ENCODE measurements around the gene AJM1. TPM values are rescaled to one million over a fixed set of nuclear protein-coding genes. Genes with fewer than 3 reads are reported as not detected.

Gene AJM1
- polyA plus RNA-seq, 3 donors, result 0.10 to 2.0 (median 0.18) TPM

DNA sequence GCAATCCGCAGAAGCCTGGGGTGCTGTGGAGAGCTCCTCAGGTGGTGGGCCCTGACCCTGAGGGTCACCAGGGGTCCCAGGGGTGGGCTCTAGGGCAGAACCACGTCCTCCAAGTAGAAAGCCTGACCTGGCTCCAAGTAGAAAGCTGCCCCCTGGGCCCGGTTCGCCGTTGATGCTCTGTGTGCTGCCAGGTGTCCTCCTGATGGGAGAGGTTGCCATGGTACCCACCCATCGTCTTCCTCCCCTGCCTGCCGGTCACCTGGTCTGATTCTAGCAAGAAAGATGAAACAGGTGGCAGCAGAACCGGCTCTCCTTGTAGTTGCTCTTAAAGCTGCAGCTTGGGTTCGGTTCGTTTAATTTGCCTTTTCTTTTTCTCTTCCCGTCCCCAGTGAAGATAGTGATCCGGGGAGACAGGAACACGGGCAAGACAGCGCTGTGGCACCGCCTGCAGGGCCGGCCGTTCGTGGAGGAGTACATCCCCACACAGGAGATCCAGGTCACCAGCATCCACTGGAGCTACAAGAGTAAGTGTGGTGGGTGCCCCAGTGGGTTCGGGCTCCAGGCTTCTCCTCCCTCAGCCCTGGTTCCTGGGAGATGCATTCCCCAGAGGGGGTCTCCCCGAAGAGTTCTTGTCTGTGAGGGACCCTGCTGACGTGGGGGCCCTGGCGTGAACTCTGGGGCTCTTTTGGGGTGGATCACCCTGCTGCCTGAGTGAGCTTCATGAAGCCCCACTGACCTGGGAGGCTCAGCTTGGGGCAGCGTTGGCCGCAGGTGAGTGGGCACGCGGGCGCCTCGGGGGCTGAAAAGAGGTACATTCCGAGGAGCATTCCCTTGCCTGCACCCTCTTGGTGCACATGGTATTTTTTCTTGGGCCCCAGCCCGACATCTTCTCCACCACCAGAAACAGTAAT, 18.9 kb upstream of the AJM1 start:
- H2AFZ ChIP-seq (ENCODE audit: insufficient read depth, low read depth, low read length, poor library complexity, severe bottlenecking), result no peak overlapping the region
- H3K4me2 ChIP-seq (replicated peaks; ENCODE audit: extremely low read depth, low read length, poor library complexity, severe bottlenecking), result no peak overlapping the region
- peaks cover 3% of the 10 kb centered on the region for H3K79me2 ChIP-seq (ENCODE audit: insufficient read depth, low read length)
- Mint-ChIP-seq H3K9me3 (peaks cover 0 to 2% (median 0%) of the 10 kb centered on the region in 7 donors), H3K36me3 (peaks cover 36 to 66% of the 10 kb centered on the region in 2 donors), H3K27ac (no peak overlapping the region), H3K27me3 (ENCODE audit: low read depth in 3 of 3) (peaks cover 8 to 11% (median 10%) of the 10 kb centered on the region in 3 donors), H3K4me1 (peaks cover 9% of the 10 kb centered on the region), H3K4me3 (no peak overlapping the region)
- H3K4me3 ChIP-seq (replicated peaks in 1 of 3; ENCODE audit: low read depth in 2 of 3, low read length in 3 of 3), result no peak overlapping the region
- no peak for DNase-seq
- TF ChIP-seq, protein P1, sequence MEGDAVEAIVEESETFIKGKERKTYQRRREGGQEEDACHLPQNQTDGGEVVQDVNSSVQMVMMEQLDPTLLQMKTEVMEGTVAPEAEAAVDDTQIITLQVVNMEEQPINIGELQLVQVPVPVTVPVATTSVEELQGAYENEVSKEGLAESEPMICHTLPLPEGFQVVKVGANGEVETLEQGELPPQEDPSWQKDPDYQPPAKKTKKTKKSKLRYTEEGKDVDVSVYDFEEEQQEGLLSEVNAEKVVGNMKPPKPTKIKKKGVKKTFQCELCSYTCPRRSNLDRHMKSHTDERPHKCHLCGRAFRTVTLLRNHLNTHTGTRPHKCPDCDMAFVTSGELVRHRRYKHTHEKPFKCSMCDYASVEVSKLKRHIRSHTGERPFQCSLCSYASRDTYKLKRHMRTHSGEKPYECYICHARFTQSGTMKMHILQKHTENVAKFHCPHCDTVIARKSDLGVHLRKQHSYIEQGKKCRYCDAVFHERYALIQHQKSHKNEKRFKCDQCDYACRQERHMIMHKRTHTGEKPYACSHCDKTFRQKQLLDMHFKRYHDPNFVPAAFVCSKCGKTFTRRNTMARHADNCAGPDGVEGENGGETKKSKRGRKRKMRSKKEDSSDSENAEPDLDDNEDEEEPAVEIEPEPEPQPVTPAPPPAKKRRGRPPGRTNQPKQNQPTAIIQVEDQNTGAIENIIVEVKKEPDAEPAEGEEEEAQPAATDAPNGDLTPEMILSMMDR (IDR thresholded peaks at IDR 0.05), result no peak
- peaks cover 6 to 15% of the 10 kb centered on the region in 2 donors for H3K4me1 ChIP-seq (ENCODE audit: control insufficient read depth in 1 of 2, insufficient read depth in 2 of 2, low read length in 2 of 2)
- WGBS (ENCODE audit: insufficient coverage), result 98% methylated on average over 20 of the region's 30 CpGs
- no peaks in the 10 kb centered on the region for H3K9me3 ChIP-seq (replicated peaks in 1 of 2; ENCODE audit: control insufficient read depth in 1 of 2, insufficient read depth in 1 of 2, low read length in 2 of 2)
- H4K20me1 ChIP-seq (ENCODE audit: insufficient read depth, low read length), result peaks cover 50% of the 10 kb centered on the region
- peaks cover 40 to 54% of the 10 kb centered on the region in 2 donors for H3K36me3 ChIP-seq (replicated peaks in 1 of 2; ENCODE audit: control insufficient read depth in 1 of 2, insufficient read depth in 2 of 2, low read length in 2 of 2)
- peaks cover 0 to 7% of the 10 kb centered on the region in 2 donors for H3K27me3 ChIP-seq (ENCODE audit: control insufficient read depth in 2 of 2, insufficient read depth in 2 of 2, low read length in 2 of 2)
- no peak overlapping the region for H3K27ac ChIP-seq (ENCODE audit: low read depth in 1 of 2, low read length in 2 of 2)
- H3K9ac ChIP-seq (ENCODE audit: insufficient read depth, low read length, poor library complexity, severe bottlenecking), result no peak overlapping the region
- intact Hi-C loops (cut with micrococcal nuclease), result no loop called here

GRCh38 chr9:136824496-136825225, 17.6 kb upstream of the AJM1 start:
- no peak overlapping the region for H3K4me2 ChIP-seq (replicated peaks; ENCODE audit: extremely low read depth, low read length, poor library complexity, severe bottlenecking)
- TF ChIP-seq, protein P1 (IDR thresholded peaks at IDR 0.05), result no peak
- DNase-seq, result no peak
- WGBS (ENCODE audit: insufficient coverage), result 97% methylated on average over 10 of the region's 21 CpGs
- intact Hi-C loops (cut with micrococcal nuclease), result no loop called here
- H3K36me3 Mint-ChIP-seq, result peaks cover 43 to 76% of the 10 kb centered on the region in 2 donors
- no peak overlapping the region for H2AFZ ChIP-seq (ENCODE audit: insufficient read depth, low read depth, low read length, poor library complexity, severe bottlenecking)
- H3K27ac ChIP-seq (ENCODE audit: low read depth in 1 of 2, low read length in 2 of 2), result no peak overlapping the region
- H3K4me3 Mint-ChIP-seq, result no peak overlapping the region
- peaks cover 0 to 7% of the 10 kb centered on the region in 2 donors for H3K27me3 ChIP-seq (ENCODE audit: control insufficient read depth in 2 of 2, insufficient read depth in 2 of 2, low read length in 2 of 2)
- peaks cover 0 to 2% (median 0%) of the 10 kb centered on the region in 7 donors for H3K9me3 Mint-ChIP-seq
- peaks cover 8 to 11% (median 10%) of the 10 kb centered on the region in 3 donors for H3K27me3 Mint-ChIP-seq (ENCODE audit: low read depth in 3 of 3)
- peaks cover 9% of the 10 kb centered on the region for H3K4me1 Mint-ChIP-seq
- peaks cover 53 to 67% of the 10 kb centered on the region in 2 donors for H3K36me3 ChIP-seq (replicated peaks in 1 of 2; ENCODE audit: control insufficient read depth in 1 of 2, insufficient read depth in 2 of 2, low read length in 2 of 2)
- H3K9ac ChIP-seq (ENCODE audit: insufficient read depth, low read length, poor library complexity, severe bottlenecking), result no peak overlapping the region
- H4K20me1 ChIP-seq (ENCODE audit: insufficient read depth, low read length), result peaks cover 44% of the 10 kb centered on the region
- H3K4me1 ChIP-seq (ENCODE audit: control insufficient read depth in 1 of 2, insufficient read depth in 2 of 2, low read length in 2 of 2), result peaks cover 6 to 15% of the 10 kb centered on the region in 2 donors
- no peak overlapping the region for H3K4me3 ChIP-seq (replicated peaks in 1 of 3; ENCODE audit: low read depth in 2 of 3, low read length in 3 of 3)
- peak overlapping the region in 1 of 7 donors; percentile 25 for H3K27ac Mint-ChIP-seq
- H3K79me2 ChIP-seq (ENCODE audit: insufficient read depth, low read length), result peaks cover 3% of the 10 kb centered on the region
- H3K9me3 ChIP-seq (replicated peaks in 1 of 2; ENCODE audit: control insufficient read depth in 1 of 2, insufficient read depth in 1 of 2, low read length in 2 of 2), result no peaks in the 10 kb centered on the region
